DOHH2 (cell line): ENCODE results near the gene DNAAF3.

ENCODE experiments used
- H3F3A ChIP-seq: fragments of 200-600 bp; sonication (generic), shearing (Covaris generic); 2 replicates; pipeline ENCODE4 v1.6.0; 2016; ENCODE audit warnings: antibody characterized with exemption, mild to moderate bottlenecking; ENCODE audit not compliant: control insufficient read depth, insufficient read depth
- H3K27ac ChIP-seq: fragments of 200-600 bp; sonication (generic); 2 replicates; pipeline ENCODE4 v1.5.1; 2014; ENCODE audit warnings: low read depth, mild to moderate bottlenecking, low read length, moderate library complexity
- H3K27me3 ChIP-seq: fragments of 200-600 bp; sonication (generic); 2 replicates; pipeline ENCODE4 v1.6.1; 2014; ENCODE audit warnings: mild to moderate bottlenecking, low read length, mixed read lengths; ENCODE audit not compliant: control insufficient read depth
- H3K36me3 ChIP-seq: fragments of 200-600 bp; sonication (generic); 2 replicates; pipeline ENCODE4 v1.6.1; 2014; ENCODE audit warnings: mild to moderate bottlenecking, low read length, moderate library complexity, mixed read lengths; ENCODE audit not compliant: control insufficient read depth
- H3K4me1 ChIP-seq: fragments of 200-600 bp; sonication (generic); 2 replicates; pipeline ENCODE4 v1.6.1; 2014; ENCODE audit warnings: mild to moderate bottlenecking, low read length, mixed read lengths; ENCODE audit not compliant: control insufficient read depth
- H3K4me2 ChIP-seq: fragments of 200-600 bp; sonication (generic); 2 replicates; pipeline ENCODE4 v1.6.0; 2014; ENCODE audit warnings: mild to moderate bottlenecking, low read length, moderate library complexity
- H3K4me3 ChIP-seq: fragments of 200-600 bp; sonication (generic); 2 replicates; pipeline ENCODE4 v1.5.1; 2014; ENCODE audit warnings: mild to moderate bottlenecking, low read length, mixed read lengths
- H3K79me2 ChIP-seq: fragments of 200-600 bp; sonication (generic); 2 replicates; pipeline ENCODE4 v1.6.1; 2014; ENCODE audit warnings: mild to moderate bottlenecking, low read length, mixed read lengths; ENCODE audit not compliant: control insufficient read depth
- H3K9me2 ChIP-seq: fragments of 200-600 bp; sonication (generic); replicated peaks from 2 replicates; pipeline ENCODE4 v1.6.1; 2014; ENCODE audit warnings: mild to moderate bottlenecking, low read length, mixed read lengths; ENCODE audit not compliant: control insufficient read depth
- H3K9me3 ChIP-seq: fragments of 200-600 bp; sonication (generic); 2 replicates; pipeline ENCODE4 v1.6.1; 2014; ENCODE audit warnings: antibody characterized with exemption, low read length, mixed read lengths; ENCODE audit not compliant: control insufficient read depth, insufficient read depth
- H4K20me1 ChIP-seq: fragments of 200-600 bp; sonication (generic); 2 replicates; pipeline ENCODE4 v1.6.0; 2014; ENCODE audit warnings: low read depth, mild to moderate bottlenecking, antibody characterized with exemption, low read length, moderate library complexity; ENCODE audit not compliant: control insufficient read depth, insufficient read depth
- CTCF ChIP-seq: fragments of 200-600 bp; sonication (generic); IDR thresholded peaks from one replicate; pipeline ENCODE4 v1.5.1; 2014; ENCODE audit warnings: antibody characterized with exemption, mild to moderate bottlenecking, low read depth, low read length; ENCODE audit not compliant: poor library complexity, severe bottlenecking
- EZH2phosphoT487 ChIP-seq: fragments of 200-600 bp; sonication (generic); IDR thresholded peaks from 2 replicates; pipeline ENCODE4 v1.6.1; 2017; ENCODE audit warnings: borderline replicate concordance, mild to moderate bottlenecking, antibody characterized with exemption, low read length, moderate library complexity, mixed read lengths

Gene DNAAF3

GRCh38 chr19:55136399-55137102, 29.9 kb downstream of the DNAAF3 start:
- H4K20me1 ChIP-seq: no peaks in the 10 kb centered on the region
- H3K27ac ChIP-seq: no peak overlapping the region
- no peak for TF ChIP-seq EZH2phosphoT487
- TF ChIP-seq CTCF: no peak
- no peak overlapping the region for H3K4me2 ChIP-seq
- peaks cover 5% of the 10 kb centered on the region; the same call in 1 of the 2 replicates for H3K27me3 ChIP-seq
- peaks cover 6% of the 10 kb centered on the region for H3F3A ChIP-seq
- peaks cover 26% of the 10 kb centered on the region for H3K4me1 ChIP-seq
- no peaks in the 10 kb centered on the region for H3K9me2 ChIP-seq
- H3K79me2 ChIP-seq: no peaks in the 10 kb centered on the region
- H3K4me3 ChIP-seq: no peak overlapping the region
- no peaks in the 10 kb centered on the region for H3K9me3 ChIP-seq
- H3K36me3 ChIP-seq: no peaks in the 10 kb centered on the region

- peaks cover 2% of the 10 kb centered on the region; the same call in 1 of the 2 replicates for H3K27me3 ChIP-seq
- no peaks in the 10 kb centered on the region for H4K20me1 ChIP-seq
- peaks cover 6% of the 10 kb centered on the region for H3F3A ChIP-seq
- no peaks in the 10 kb centered on the region for H3K9me2 ChIP-seq
- no peaks in the 10 kb centered on the region for H3K36me3 ChIP-seq
- no peak overlapping the region for H3K4me2 ChIP-seq
- H3K27ac ChIP-seq: no peak overlapping the region
- TF ChIP-seq CTCF (no peak), EZH2phosphoT487 (no peak)
- no peaks in the 10 kb centered on the region for H3K79me2 ChIP-seq
- no peaks in the 10 kb centered on the region for H3K9me3 ChIP-seq
- H3K4me1 ChIP-seq: peaks cover 26% of the 10 kb centered on the region
- H3K4me3 ChIP-seq: no peak overlapping the region
Observed at GRCh38 chr19:55134736-55135135, 31.7 kb downstream of the DNAAF3 start.

- H3K4me1 ChIP-seq: peaks cover 26% of the 10 kb centered on the region
- H3K79me2 ChIP-seq: no peaks in the 10 kb centered on the region
- peaks cover 6% of the 10 kb centered on the region for H3F3A ChIP-seq
- H3K4me2 ChIP-seq: peak overlapping the region; percentile 69
- no peaks in the 10 kb centered on the region for H4K20me1 ChIP-seq
- TF ChIP-seq CTCF (no peak), EZH2phosphoT487 (no peak)
- H3K27me3 ChIP-seq: peaks cover 2% of the 10 kb centered on the region; the same call in 1 of the 2 replicates
- no peaks in the 10 kb centered on the region for H3K36me3 ChIP-seq
- H3K4me3 ChIP-seq: peak overlapping the region; percentile 38
- H3K27ac ChIP-seq: peak overlapping the region; percentile 30; the same call in 1 of the 2 replicates
- H3K9me3 ChIP-seq: no peaks in the 10 kb centered on the region
- H3K9me2 ChIP-seq: no peaks in the 10 kb centered on the region
Observed at GRCh38 chr19:55133639-55134444, 32.6 kb downstream of the DNAAF3 start.
